SJCRH30 (cell line): ENCODE results near the gene AHDC1. TPM values are rescaled to one million over a fixed set of nuclear protein-coding genes. Genes with fewer than 3 reads are reported as not detected.

ENCODE experiments used
- DNase-seq, 2 experiments: peaks; one replicate each; pipeline ENCODE4 v3.0.0-alpha.2; 2015 to 2020
- H3K27ac ChIP-seq: fragments of 250-450 bp; sonication (Bioruptor Pico); 2 replicates; pipeline ENCODE4 v1.5.1; 2020; ENCODE audit warnings: mild to moderate bottlenecking, moderate library complexity
- H3K27me3 ChIP-seq: fragments of 250-450 bp; sonication (Bioruptor Pico); 2 replicates; pipeline ENCODE4 v1.5.1; 2020; ENCODE audit warnings: mild to moderate bottlenecking, moderate library complexity
- H3K36me3 ChIP-seq: fragments of 250-450 bp; sonication (Bioruptor Pico); 2 replicates; pipeline ENCODE4 v1.5.1; 2020; ENCODE audit warnings: mild to moderate bottlenecking, moderate library complexity
- H3K4me1 ChIP-seq: fragments of 250-450 bp; sonication (Bioruptor Pico); 2 replicates; pipeline ENCODE4 v1.5.1; 2020; ENCODE audit warnings: mild to moderate bottlenecking, moderate library complexity
- H3K4me3 ChIP-seq: fragments of 250-450 bp; sonication (Bioruptor Pico); 2 replicates; pipeline ENCODE4 v1.5.1; 2020; ENCODE audit warnings: mild to moderate bottlenecking, moderate library complexity
- H3K9me3 ChIP-seq: fragments of 250-450 bp; sonication (Bioruptor Pico); replicated peaks from 2 replicates; pipeline ENCODE4 v1.5.1; 2020; ENCODE audit warnings: mild to moderate bottlenecking, moderate library complexity
- total RNA-seq: library from RNA; depleted of rRNA; stranded (reverse); fragments of >200 nt; shearing (Covaris generic); gene quantifications from 2 replicates; pipeline ENCODE4 v1.2.3, GENCODE V29; 2014

AHDC1 gene
- total RNA-seq, 1 experiment from 2014 or later, result 30.6 TPM

DNA sequence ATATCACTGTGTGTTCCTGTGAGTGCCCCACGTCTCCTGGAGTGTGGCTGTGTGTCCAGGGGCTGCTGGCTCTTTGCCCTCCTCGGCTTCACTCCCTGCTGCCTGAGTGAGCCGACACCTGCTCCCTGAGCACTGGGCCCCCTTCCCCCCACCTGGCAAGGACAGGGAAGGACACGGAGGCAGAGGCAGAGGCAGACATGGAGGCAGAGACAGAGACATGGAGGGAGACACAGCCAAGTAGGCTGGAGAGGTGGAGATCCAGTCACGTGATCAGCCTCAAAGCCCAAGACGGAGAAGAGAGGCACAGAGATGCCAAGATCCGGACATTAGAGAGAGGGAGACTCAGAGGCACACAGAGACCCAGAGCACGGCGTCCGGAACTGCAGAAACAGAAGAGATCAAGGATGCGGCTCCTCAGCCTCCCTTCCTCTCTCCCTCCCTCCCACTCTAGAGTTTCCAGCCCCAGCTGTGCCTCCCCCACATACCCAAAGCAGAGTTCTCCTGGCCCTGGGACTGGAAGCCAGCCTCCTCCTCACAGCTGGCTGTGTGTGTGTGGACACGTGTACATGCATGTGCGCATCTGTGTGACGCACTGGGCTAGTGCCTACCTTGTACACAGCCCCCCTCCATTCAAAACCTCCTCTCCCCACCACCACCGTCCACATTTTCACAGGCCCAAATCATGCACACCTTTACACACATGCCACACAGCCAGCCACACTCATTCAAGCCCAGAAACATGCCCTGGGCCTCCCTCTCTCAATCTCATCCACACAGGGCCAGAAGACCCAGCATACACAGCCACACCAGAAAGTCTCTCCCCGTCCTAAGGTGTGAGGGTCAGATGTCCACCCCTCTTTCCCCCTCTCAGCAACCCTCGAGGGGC is 74.9 kb downstream of the AHDC1 start:
- H3K27ac ChIP-seq, result peak overlapping the region; percentile 4
- H3K4me1 ChIP-seq, result peaks cover 37% of the 10 kb centered on the region

GRCh38 chr1:27527890-27528817 is 75.8 kb downstream of the AHDC1 start:
- peak overlapping the region; percentile 60 for H3K4me3 ChIP-seq
- peaks cover 6% of the 10 kb centered on the region; the same call in 1 of the 2 replicates for H3K36me3 ChIP-seq
- H3K9me3 ChIP-seq, result no peaks in the 10 kb centered on the region
- DNase-seq, result peak; percentile 53 to 68
- H3K4me1 ChIP-seq, result peaks cover 42% of the 10 kb centered on the region
- no peaks in the 10 kb centered on the region for H3K27me3 ChIP-seq
- H3K27ac ChIP-seq, result peak overlapping the region; percentile 44

More for the DNA sequence above, 74.9 kb downstream of the AHDC1 start:
- DNase-seq, result peak; percentile 76 to 84
- Histone ChIP-seq H3K36me3 (peaks cover 13% of the 10 kb centered on the region), H3K9me3 (no peaks in the 10 kb centered on the region), H3K27me3 (no peaks in the 10 kb centered on the region), H3K4me3 (peak overlapping the region; percentile 60)

DNA sequence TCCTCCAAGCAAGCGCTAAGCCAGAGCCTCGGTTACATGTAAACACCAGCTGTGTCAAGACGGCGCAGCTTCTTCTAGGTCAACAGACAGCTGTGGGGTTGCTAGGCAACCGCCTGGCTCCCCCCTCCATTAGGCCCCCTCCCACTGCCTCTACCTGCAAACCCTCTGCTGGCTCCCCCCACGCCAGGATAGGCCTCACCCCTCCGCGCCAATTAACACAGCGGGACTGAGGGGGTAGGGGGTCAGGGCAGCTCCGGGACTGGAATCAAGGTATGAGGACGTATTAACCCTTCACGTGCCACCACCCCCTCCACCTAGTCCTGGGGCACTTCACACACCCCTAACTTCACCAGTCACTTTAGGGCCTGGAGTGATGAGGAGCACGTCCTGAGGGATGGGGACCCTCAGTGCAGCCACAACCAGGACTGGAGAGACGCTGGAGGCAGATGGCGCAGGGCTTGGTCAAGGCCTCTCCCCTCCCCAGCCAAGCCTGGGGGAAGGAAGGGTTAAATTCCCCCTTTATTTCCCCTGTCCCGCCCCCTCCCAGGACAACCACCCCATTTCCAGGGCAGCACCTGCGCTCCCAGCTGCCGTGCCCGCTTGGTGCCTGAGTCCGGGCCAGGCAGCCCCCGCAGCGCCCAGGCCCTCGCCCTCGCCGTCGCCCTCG is 76.6 kb downstream of the AHDC1 start:
- H3K4me1 ChIP-seq, result peaks cover 50% of the 10 kb centered on the region
- no peaks in the 10 kb centered on the region for H3K9me3 ChIP-seq
- H3K27ac ChIP-seq, result peak overlapping the region; percentile 44
- H3K4me3 ChIP-seq, result peak overlapping the region; percentile 60
- H3K27me3 ChIP-seq, result no peaks in the 10 kb centered on the region
- DNase-seq, result peak; percentile 95 to 96
- H3K36me3 ChIP-seq, result no peaks in the 10 kb centered on the region

DNA sequence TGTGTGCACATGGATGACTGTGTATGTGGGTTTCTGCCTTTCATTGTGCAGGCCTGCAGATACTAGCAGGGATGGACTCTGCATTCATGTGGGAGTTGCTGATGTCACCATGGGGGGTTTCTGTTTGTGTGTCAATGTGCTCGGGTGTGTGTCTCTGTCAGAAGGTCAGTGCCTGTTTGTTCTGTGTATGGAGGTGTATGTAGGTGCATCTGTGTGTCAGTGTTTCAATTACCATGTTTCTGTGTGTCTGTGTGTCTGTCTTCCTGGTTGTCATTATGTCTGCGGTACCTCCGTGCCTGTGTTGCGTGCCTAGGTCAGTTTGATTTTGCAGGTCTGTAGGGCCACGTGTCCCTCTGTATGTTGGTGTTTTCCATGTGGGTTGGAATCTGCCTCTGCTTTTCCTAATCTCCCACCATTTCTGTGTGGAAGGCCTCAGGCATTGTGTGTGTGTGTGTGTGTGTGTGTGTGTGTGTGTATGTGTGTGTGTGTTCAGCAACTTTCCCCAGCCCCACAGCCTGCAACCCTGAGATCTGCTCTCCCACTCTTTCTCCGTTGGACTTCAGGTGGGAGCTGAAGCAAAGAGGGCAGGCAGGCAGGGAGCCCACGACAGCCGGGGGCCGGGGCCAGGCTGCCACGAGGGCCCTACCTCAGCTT is 77.2 kb downstream of the AHDC1 start:
- Histone ChIP-seq H3K27me3 (no peaks in the 10 kb centered on the region), H3K4me1 (peaks cover 57% of the 10 kb centered on the region), H3K27ac (peak overlapping the region; percentile 44), H3K36me3 (no peaks in the 10 kb centered on the region), H3K4me3 (peak overlapping the region; percentile 60), H3K9me3 (no peaks in the 10 kb centered on the region)
- no peak for DNase-seq

- H3K9me3 ChIP-seq, result no peaks in the 10 kb centered on the region
- no peaks in the 10 kb centered on the region for H3K27me3 ChIP-seq
- H3K27ac ChIP-seq, result no peak overlapping the region
- H3K36me3 ChIP-seq, result no peaks in the 10 kb centered on the region
- H3K4me1 ChIP-seq, result peaks cover 68% of the 10 kb centered on the region
- peak; percentile 87 to 91 for DNase-seq
- H3K4me3 ChIP-seq, result no peak overlapping the region
These were observed 78.4 kb downstream of the AHDC1 start for GRCh38 chr1:27525296-27526272.

GRCh38 chr1:27523337-27524020 is 80.5 kb downstream of the AHDC1 start:
- DNase-seq, result no peak
- H3K4me3 ChIP-seq, result no peak overlapping the region; the same call in 1 of the 2 replicates
- no peak overlapping the region; the same call in 1 of the 2 replicates for H3K27ac ChIP-seq
- H3K36me3 ChIP-seq, result no peaks in the 10 kb centered on the region
- peaks cover 73% of the 10 kb centered on the region for H3K4me1 ChIP-seq
- H3K9me3 ChIP-seq, result no peaks in the 10 kb centered on the region
- H3K27me3 ChIP-seq, result no peaks in the 10 kb centered on the region

GRCh38 chr1:27522432-27523336 is 81.3 kb downstream of the AHDC1 start:
- Histone ChIP-seq H3K4me3 (peak overlapping the region; percentile 31), H3K4me1 (peaks cover 74% of the 10 kb centered on the region), H3K9me3 (no peaks in the 10 kb centered on the region), H3K36me3 (no peaks in the 10 kb centered on the region), H3K27ac (peak overlapping the region; percentile 27; the same call in 1 of the 2 replicates), H3K27me3 (no peaks in the 10 kb centered on the region)
- peak; percentile 79 to 80 for DNase-seq

DNA sequence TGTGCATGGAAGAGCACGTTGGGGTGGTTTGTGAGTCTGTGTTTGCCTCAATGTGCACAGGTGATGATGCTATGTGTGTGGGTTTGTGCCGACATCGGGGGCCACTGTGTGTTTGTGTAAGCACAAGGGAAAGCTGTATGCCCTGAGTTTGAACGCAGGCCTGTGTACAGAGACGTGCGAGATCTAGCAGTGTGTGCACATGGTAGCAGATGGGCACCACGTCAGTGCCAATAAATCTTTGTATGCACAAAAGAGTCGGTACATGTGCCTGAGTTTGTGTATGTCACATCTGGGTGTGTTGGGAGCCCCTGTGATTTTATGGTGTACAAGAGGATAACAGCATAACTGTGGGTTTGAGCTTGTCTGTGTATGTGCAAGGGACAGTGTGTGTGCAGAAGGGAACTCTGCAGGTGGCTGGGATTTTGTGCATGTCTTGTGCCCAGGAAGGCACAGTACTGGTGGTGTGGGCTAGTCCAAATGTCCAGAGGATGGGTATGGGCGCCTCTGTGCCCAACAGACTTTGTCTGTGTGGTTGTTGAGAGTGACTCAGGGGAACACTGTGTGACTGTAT is 82.0 kb downstream of the AHDC1 start:
- Histone ChIP-seq H3K36me3 (no peaks in the 10 kb centered on the region), H3K4me3 (no peak overlapping the region), H3K27ac (no peak overlapping the region), H3K9me3 (no peaks in the 10 kb centered on the region), H3K4me1 (peaks cover 71% of the 10 kb centered on the region), H3K27me3 (no peaks in the 10 kb centered on the region)
- DNase-seq, result no peak

- no peak for DNase-seq
- Histone ChIP-seq H3K4me1 (peaks cover 66% of the 10 kb centered on the region), H3K36me3 (no peaks in the 10 kb centered on the region), H3K27me3 (no peaks in the 10 kb centered on the region), H3K27ac (no peak overlapping the region), H3K9me3 (no peaks in the 10 kb centered on the region), H3K4me3 (no peak overlapping the region)
These were observed 82.6 kb downstream of the AHDC1 start for GRCh38 chr1:27521336-27521831.

- peak overlapping the region; percentile 35 for H3K27ac ChIP-seq
- no peaks in the 10 kb centered on the region for H3K27me3 ChIP-seq
- H3K9me3 ChIP-seq, result no peaks in the 10 kb centered on the region
- no peak overlapping the region for H3K4me3 ChIP-seq
- H3K36me3 ChIP-seq, result no peaks in the 10 kb centered on the region
- peak; percentile 85 to 87 for DNase-seq
- peaks cover 58% of the 10 kb centered on the region for H3K4me1 ChIP-seq
These were observed 83.3 kb downstream of the AHDC1 start for GRCh38 chr1:27520651-27521050.

- H3K27me3 ChIP-seq, result no peaks in the 10 kb centered on the region
- peak in 1 of 2 experiments; percentile 57 for DNase-seq
- H3K36me3 ChIP-seq, result no peaks in the 10 kb centered on the region
- no peak overlapping the region for H3K27ac ChIP-seq
- H3K9me3 ChIP-seq, result no peaks in the 10 kb centered on the region
- peaks cover 51% of the 10 kb centered on the region for H3K4me1 ChIP-seq
- H3K4me3 ChIP-seq, result no peak overlapping the region
These were observed 84.3 kb downstream of the AHDC1 start for GRCh38 chr1:27519331-27520258.
